ENCODE data around the gene TMEM87B.

TMEM87B gene

DNA sequence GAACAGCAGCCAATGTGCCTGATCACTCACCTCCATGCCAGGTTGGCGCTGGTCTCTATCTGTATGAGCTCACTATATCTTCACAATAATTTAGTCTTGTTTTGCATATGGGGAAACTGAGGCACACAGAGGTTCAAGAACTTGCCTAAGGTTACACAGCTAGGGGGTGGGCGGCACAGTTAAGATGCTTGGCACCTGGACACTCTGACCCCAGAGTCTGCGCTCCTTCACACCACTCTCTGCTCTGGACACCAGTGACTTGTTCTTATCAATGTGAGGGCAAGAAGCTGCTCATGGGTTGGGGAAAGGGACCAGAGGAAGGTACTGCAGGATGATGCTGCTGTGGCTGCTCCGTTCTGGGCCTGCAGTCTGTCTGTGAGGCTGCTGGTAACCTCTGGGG is 110.2 kb downstream of the TMEM87B start:
- no peaks in the 10 kb centered on the region for H3K9me3 ChIP-seq (ENCODE audit: low read length)
- no peaks in the 10 kb centered on the region for H3K27me3 ChIP-seq (ENCODE audit: insufficient read depth, low read length)
- no peaks in the 10 kb centered on the region for H3K9me2 ChIP-seq (ENCODE audit: low read depth, low read length)
- no peak overlapping the region for H3K4me3 ChIP-seq (ENCODE audit: low read depth, low read length, poor library complexity, severe bottlenecking)
- TF ChIP-seq, protein P1, sequence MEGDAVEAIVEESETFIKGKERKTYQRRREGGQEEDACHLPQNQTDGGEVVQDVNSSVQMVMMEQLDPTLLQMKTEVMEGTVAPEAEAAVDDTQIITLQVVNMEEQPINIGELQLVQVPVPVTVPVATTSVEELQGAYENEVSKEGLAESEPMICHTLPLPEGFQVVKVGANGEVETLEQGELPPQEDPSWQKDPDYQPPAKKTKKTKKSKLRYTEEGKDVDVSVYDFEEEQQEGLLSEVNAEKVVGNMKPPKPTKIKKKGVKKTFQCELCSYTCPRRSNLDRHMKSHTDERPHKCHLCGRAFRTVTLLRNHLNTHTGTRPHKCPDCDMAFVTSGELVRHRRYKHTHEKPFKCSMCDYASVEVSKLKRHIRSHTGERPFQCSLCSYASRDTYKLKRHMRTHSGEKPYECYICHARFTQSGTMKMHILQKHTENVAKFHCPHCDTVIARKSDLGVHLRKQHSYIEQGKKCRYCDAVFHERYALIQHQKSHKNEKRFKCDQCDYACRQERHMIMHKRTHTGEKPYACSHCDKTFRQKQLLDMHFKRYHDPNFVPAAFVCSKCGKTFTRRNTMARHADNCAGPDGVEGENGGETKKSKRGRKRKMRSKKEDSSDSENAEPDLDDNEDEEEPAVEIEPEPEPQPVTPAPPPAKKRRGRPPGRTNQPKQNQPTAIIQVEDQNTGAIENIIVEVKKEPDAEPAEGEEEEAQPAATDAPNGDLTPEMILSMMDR (IDR thresholded peaks at IDR 0.05; ENCODE audit: low read length) = no peak
- no peak for TF ChIP-seq EZH2 (IDR thresholded peaks at IDR 0.05; ENCODE audit: borderline replicate concordance, low read length)
- no peak overlapping the region for H3K9ac ChIP-seq (ENCODE audit: low read length)
- no peaks in the 10 kb centered on the region for H4K20me1 ChIP-seq (ENCODE audit: insufficient read depth, low read length)
- no peak overlapping the region for H2AFZ ChIP-seq (ENCODE audit: low read length)
- peaks cover 11% of the 10 kb centered on the region for H3K4me1 ChIP-seq (ENCODE audit: insufficient read depth, low read length, severe bottlenecking)
- no peak overlapping the region for H3K4me2 ChIP-seq (ENCODE audit: low read length)
- H3K27ac ChIP-seq (ENCODE audit: low read depth, low read length, poor library complexity, severe bottlenecking) = no peak overlapping the region
- H3F3A ChIP-seq (ENCODE audit: insufficient read depth, low read length) = no peaks in the 10 kb centered on the region
- no peaks in the 10 kb centered on the region for H3K79me2 ChIP-seq (ENCODE audit: insufficient read depth, low read length)
- no peaks in the 10 kb centered on the region for H3K36me3 ChIP-seq (ENCODE audit: insufficient read depth, low read length)

DNA sequence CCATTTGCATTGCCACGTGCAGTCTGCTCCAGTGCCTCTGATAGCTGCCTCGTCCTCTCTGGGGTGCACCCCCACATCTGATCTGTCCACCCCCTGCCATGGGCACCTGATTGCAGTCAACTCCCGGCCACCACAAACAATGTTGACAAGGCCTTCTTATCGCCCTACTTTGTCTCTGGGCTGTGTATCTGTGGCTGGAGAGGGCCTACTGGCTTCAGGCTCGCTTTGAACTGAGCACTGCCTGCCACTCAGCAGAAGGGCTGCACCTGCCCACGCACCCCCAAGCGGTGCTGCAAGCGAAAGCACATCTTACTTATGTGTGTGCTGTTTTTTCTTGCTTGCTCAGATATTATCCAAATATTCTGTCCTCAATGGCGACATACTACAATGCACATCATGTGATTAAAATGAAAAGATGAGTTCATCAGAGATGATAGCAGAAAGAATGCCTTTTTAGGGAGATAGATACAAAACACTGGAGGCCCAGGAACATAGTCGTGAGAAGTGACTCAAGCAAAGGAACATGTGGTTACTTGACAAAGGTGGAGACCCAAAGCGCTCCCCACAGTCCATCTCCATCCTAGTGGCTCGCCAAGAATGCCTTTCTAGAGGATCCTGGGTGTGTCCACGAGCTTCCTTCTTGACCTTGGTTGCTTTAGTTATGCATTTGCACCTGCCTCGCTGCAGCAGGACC is 111.9 kb downstream of the TMEM87B start:
- H2AFZ ChIP-seq (ENCODE audit: low read length) = peak overlapping the region; percentile 66; the same call in 1 of the 2 replicates

DNA sequence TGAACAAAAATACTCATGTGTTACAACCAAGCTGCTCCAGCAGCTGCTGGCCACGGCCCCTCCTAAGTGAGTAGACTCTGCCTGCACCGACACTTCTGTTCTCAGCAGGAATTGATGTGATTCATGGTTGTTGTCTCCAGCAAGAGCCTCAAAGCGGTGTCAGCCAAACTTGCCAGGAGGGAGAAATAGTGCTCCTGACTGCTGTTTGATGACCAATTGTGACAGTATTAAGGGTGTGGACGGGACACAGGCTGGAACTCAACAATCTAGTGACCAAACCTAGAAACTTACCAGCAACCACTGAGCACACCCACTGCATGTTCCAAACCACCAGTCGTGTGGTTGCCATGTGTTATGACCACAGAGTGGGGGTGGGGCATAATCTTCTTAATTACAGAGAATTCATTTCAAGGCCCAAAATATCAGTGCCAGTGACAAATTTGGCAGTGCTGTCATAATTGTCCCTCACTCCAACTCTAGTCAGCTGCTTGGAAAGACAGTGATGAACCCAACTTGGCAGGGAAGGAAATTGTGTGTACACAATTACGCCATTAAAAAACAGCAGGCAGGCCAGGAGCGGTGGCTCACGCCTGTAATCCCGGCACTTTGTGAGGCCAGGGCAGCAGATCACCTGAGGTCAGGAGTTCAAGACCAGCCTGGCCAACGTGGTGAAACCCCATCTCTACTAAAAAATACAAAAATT is 113.5 kb downstream of the TMEM87B start:
- Histone ChIP-seq H3K36me3 (ENCODE audit: insufficient read depth, low read length) (no peaks in the 10 kb centered on the region), H3K27ac (ENCODE audit: low read depth, low read length, poor library complexity, severe bottlenecking) (no peak overlapping the region), H3K9me3 (ENCODE audit: low read length) (no peaks in the 10 kb centered on the region), H3K79me2 (ENCODE audit: insufficient read depth, low read length) (no peaks in the 10 kb centered on the region), H3K4me1 (ENCODE audit: insufficient read depth, low read length, severe bottlenecking) (peaks cover 18% of the 10 kb centered on the region), H3K4me3 (ENCODE audit: low read depth, low read length, poor library complexity, severe bottlenecking) (no peak overlapping the region), H3K4me2 (ENCODE audit: low read length) (no peak overlapping the region), H3K9me2 (ENCODE audit: low read depth, low read length) (no peaks in the 10 kb centered on the region), H4K20me1 (ENCODE audit: insufficient read depth, low read length) (no peaks in the 10 kb centered on the region), H2AFZ (ENCODE audit: low read length) (no peak overlapping the region), H3F3A (ENCODE audit: insufficient read depth, low read length) (no peaks in the 10 kb centered on the region), H3K27me3 (ENCODE audit: insufficient read depth, low read length) (no peaks in the 10 kb centered on the region), H3K9ac (ENCODE audit: low read length) (no peak overlapping the region)
- TF ChIP-seq, protein P1 (IDR thresholded peaks at IDR 0.05; ENCODE audit: low read length) = no peak

More for the DNA sequence above, 111.9 kb downstream of the TMEM87B start:
- Histone ChIP-seq H3K9ac (ENCODE audit: low read length) (no peak overlapping the region), H4K20me1 (ENCODE audit: insufficient read depth, low read length) (no peaks in the 10 kb centered on the region), H3K36me3 (ENCODE audit: insufficient read depth, low read length) (no peaks in the 10 kb centered on the region), H3K27ac (ENCODE audit: low read depth, low read length, poor library complexity, severe bottlenecking) (no peak overlapping the region), H3K9me2 (ENCODE audit: low read depth, low read length) (no peaks in the 10 kb centered on the region), H3K4me3 (ENCODE audit: low read depth, low read length, poor library complexity, severe bottlenecking) (no peak overlapping the region), H3K79me2 (ENCODE audit: insufficient read depth, low read length) (no peaks in the 10 kb centered on the region), H3K9me3 (ENCODE audit: low read length) (no peaks in the 10 kb centered on the region), H3K4me1 (ENCODE audit: insufficient read depth, low read length, severe bottlenecking) (peaks cover 11% of the 10 kb centered on the region), H3K27me3 (ENCODE audit: insufficient read depth, low read length) (no peaks in the 10 kb centered on the region), H3F3A (ENCODE audit: insufficient read depth, low read length) (no peaks in the 10 kb centered on the region), H3K4me2 (ENCODE audit: low read length) (peak overlapping the region; percentile 18; the same call in 1 of the 2 replicates)
- TF ChIP-seq, protein P1 (IDR thresholded peaks at IDR 0.05; ENCODE audit: low read length) = peak; percentile 22; the same call in 1 of the 2 replicates
- no peak for TF ChIP-seq EZH2 (IDR thresholded peaks at IDR 0.05; ENCODE audit: borderline replicate concordance, low read length)
